Neural cell (in vitro differentiated cells): ENCODE measurements around the gene IKZF2.

Source experiments
- CTCF ChIP-seq: fragments of 450-650 bp; IDR thresholded peaks from 2 replicates; pipeline ENCODE4 v1.5.1; 2014; ENCODE audit warnings: antibody characterized with exemption, mild to moderate bottlenecking, moderate library complexity; ENCODE audit not compliant: poor library complexity, severe bottlenecking
- EP300 ChIP-seq: fragments of 450-650 bp; conservative IDR thresholded peaks from 2 replicates; pipeline ENCODE4 v1.6.1; 2014; ENCODE audit warnings: antibody characterized with exemption, mild to moderate bottlenecking, moderate library complexity; ENCODE audit not compliant: poor library complexity, severe bottlenecking
- EZH2 ChIP-seq: fragments of 200-600, 300-800 bp; shearing (Covaris generic), sonication (generic); IDR thresholded peaks from 2 replicates; pipeline ENCODE4 v1.6.1; 2014; ENCODE audit warnings: antibody characterized with exemption, low read length, borderline replicate concordance, mild to moderate bottlenecking; ENCODE audit not compliant: insufficient read depth, poor library complexity, severe bottlenecking
- MXI1 ChIP-seq: fragments of 450-650 bp; conservative IDR thresholded peaks from 2 replicates; pipeline ENCODE4 v1.6.1; 2014; ENCODE audit warnings: antibody characterized with exemption, mild to moderate bottlenecking; ENCODE audit not compliant: poor library complexity, severe bottlenecking
- POLR2AphosphoS5 ChIP-seq: IDR thresholded peaks from 2 replicates; pipeline ENCODE4 v1.6.1; 2012
- RAD21 ChIP-seq: fragments of 450-650 bp; conservative IDR thresholded peaks from 2 replicates; pipeline ENCODE4 v1.6.1; 2014; ENCODE audit warnings: antibody characterized with exemption, mild to moderate bottlenecking, moderate library complexity
- REST ChIP-seq: IDR thresholded peaks from 2 replicates; pipeline ENCODE4 v1.6.1; 2012; ENCODE audit warnings: borderline replicate concordance
- SMC3 ChIP-seq: fragments of 450-650 bp; conservative IDR thresholded peaks from 2 replicates; pipeline ENCODE4 v1.6.1; 2014; ENCODE audit warnings: antibody characterized with exemption, mild to moderate bottlenecking, moderate library complexity; ENCODE audit not compliant: poor library complexity
- TAF1 ChIP-seq: IDR thresholded peaks from 2 replicates; pipeline ENCODE4 v1.6.1; 2012; ENCODE audit warnings: low read depth

- TF ChIP-seq EZH2 = no peak
- TF ChIP-seq REST = no peak
- TF ChIP-seq TAF1 = no peak
- TF ChIP-seq CTCF = no peak
- no peak for TF ChIP-seq MXI1
- no peak for TF ChIP-seq RAD21
- TF ChIP-seq POLR2AphosphoS5 = no peak
- no peak for TF ChIP-seq SMC3
- TF ChIP-seq EP300 = no peak
These were observed 36.6 kb upstream of the IKZF2 start for GRCh38 chr2:213187833-213188532.
